Neuronal stem cell (in vitro differentiated cells): Measurements from ENCODE around the gene AP2M1.

Experiments used
- DNase-seq: peaks from one replicate; pipeline ENCODE4 v3.0.0-alpha.2; 2013; ENCODE audit warnings: low spot score
- H2AFZ ChIP-seq: one replicate; pipeline ENCODE4 v1.6.1; 2013; ENCODE audit warnings: mild to moderate bottlenecking, low read length, inconsistent platforms
- H2AK5ac ChIP-seq: 2 replicates; pipeline ENCODE4 v1.6.1; 2013; ENCODE audit warnings: low read depth, mild to moderate bottlenecking, inconsistent platforms, low read length, moderate library complexity, mixed read lengths
- H2BK120ac ChIP-seq: 2 replicates; pipeline ENCODE4 v1.6.1; 2013; ENCODE audit warnings: low read depth, mild to moderate bottlenecking, inconsistent platforms, low read length, moderate library complexity, mixed read lengths
- H2BK12ac ChIP-seq: one replicate; pipeline ENCODE4 v1.6.1; 2013; ENCODE audit warnings: low read length, inconsistent platforms
- H2BK15ac ChIP-seq: 2 replicates; pipeline ENCODE4 v1.6.1; 2013; ENCODE audit warnings: mild to moderate bottlenecking, low read length, inconsistent platforms, mixed read lengths
- H2BK5ac ChIP-seq: one replicate; pipeline ENCODE4 v1.6.1; 2013; ENCODE audit warnings: inconsistent platforms, mild to moderate bottlenecking, low read length, moderate library complexity
- H3K14ac ChIP-seq: one replicate; pipeline ENCODE4 v1.6.1; 2013; ENCODE audit warnings: low read length, inconsistent platforms
- H3K18ac ChIP-seq: 2 replicates; pipeline ENCODE4 v1.6.1; 2013; ENCODE audit warnings: low read length, inconsistent platforms
- H3K23ac ChIP-seq: 2 replicates; pipeline ENCODE4 v1.6.1; 2013; ENCODE audit warnings: low read depth, mild to moderate bottlenecking, mixed read lengths, low read length, inconsistent platforms; ENCODE audit not compliant: poor library complexity
- H3K27ac ChIP-seq: replicated peaks from 3 replicates; pipeline ENCODE4 v1.5.1; 2013; ENCODE audit warnings: low read length, inconsistent platforms
- H3K27me3 ChIP-seq, 3 experiments: 2 replicates each; pipeline ENCODE4 v1.6.1; 2013; ENCODE audit warnings: low read length in 3 of 3, mild to moderate bottlenecking in 2 of 3, inconsistent platforms in 1 of 3, low read depth in 1 of 3, mixed read lengths in 1 of 3, moderate library complexity in 1 of 3; ENCODE audit not compliant: control insufficient read depth in 3 of 3, insufficient read depth in 3 of 3
- H3K36me3 ChIP-seq, 2 donors: replicated peaks in 1 of 2; 2 replicates each; pipeline ENCODE4 v1.6.1; 2013; ENCODE audit warnings: low read length in 2 of 2; ENCODE audit not compliant: control insufficient read depth in 2 of 2, insufficient read depth in 2 of 2
- H3K4ac ChIP-seq: 2 replicates; pipeline ENCODE4 v1.6.1; 2013; ENCODE audit warnings: inconsistent platforms, mild to moderate bottlenecking, low read length, moderate library complexity
- H3K4me1 ChIP-seq, 2 donors: 1 replicate in 1 of 2; 2 replicates in 1 of 2; pipeline ENCODE4 v1.6.1; 2013; ENCODE audit warnings: low read length in 2 of 2, low read depth in 1 of 2; ENCODE audit not compliant: control insufficient read depth in 2 of 2, insufficient read depth in 1 of 2
- H3K4me2 ChIP-seq: one replicate; pipeline ENCODE4 v1.6.1; 2013; ENCODE audit warnings: mild to moderate bottlenecking, low read length, inconsistent platforms; ENCODE audit not compliant: insufficient read depth, poor library complexity, severe bottlenecking
- H3K4me3 ChIP-seq, 2 donors: 2 replicates each; pipeline ENCODE4 v1.5.1; 2013; ENCODE audit warnings: low read length in 2 of 2, mild to moderate bottlenecking in 2 of 2, inconsistent platforms in 1 of 2, moderate library complexity in 1 of 2
- H3K79me1 ChIP-seq: one replicate; pipeline ENCODE4 v1.6.1; 2013; ENCODE audit warnings: low read depth, mild to moderate bottlenecking, inconsistent platforms, low read length, moderate library complexity
- H3K9ac ChIP-seq: one replicate; pipeline ENCODE4 v1.6.1; 2013; ENCODE audit warnings: mild to moderate bottlenecking, low read depth, low read length, inconsistent platforms; ENCODE audit not compliant: poor library complexity
- H3K9me3 ChIP-seq, 2 donors: replicated peaks in 1 of 2; 2 replicates each; pipeline versions ENCODE3 to v1.6.1; 2013; ENCODE audit warnings: low read length in 2 of 2, mild to moderate bottlenecking in 2 of 2, inconsistent platforms in 1 of 2, low read depth in 1 of 2, mixed read lengths in 1 of 2, moderate library complexity in 1 of 2; ENCODE audit not compliant: control insufficient read depth in 2 of 2, insufficient read depth in 1 of 2
- H4K8ac ChIP-seq: one replicate; pipeline ENCODE4 v1.6.1; 2013; ENCODE audit warnings: low read depth, mild to moderate bottlenecking, inconsistent platforms, low read length, moderate library complexity
- H4K91ac ChIP-seq: one replicate; pipeline ENCODE4 v1.6.1; 2013; ENCODE audit warnings: low read length, low read depth, mild to moderate bottlenecking, inconsistent platforms; ENCODE audit not compliant: poor library complexity
- WGBS, 2 donors: extraction: QIAGEN DNeasy Blood & Tissue Kit; methylation state at CpG; one replicate each; pipeline ENCODE4 v1.1.7; 2013; ENCODE audit warnings: missing lambda C conversion rate in 2 of 2, mixed read lengths in 1 of 2; ENCODE audit not compliant: insufficient read length in 2 of 2, insufficient replicate concordance in 1 of 2; ENCODE audit errors: extremely low coverage in 2 of 2; 5-methylcytosine and 5-hydroxymethylcytosine counted together

The AP2M1 gene

GRCh38 chr3:184144505-184144904 lies 30.1 kb upstream of the AP2M1 start:
- Histone ChIP-seq H3K23ac (no peak overlapping the region), H3K79me1 (no peaks in the 10 kb centered on the region), H3K4me3 (no peak overlapping the region), H3K4me2 (no peak overlapping the region), H3K18ac (no peak overlapping the region), H2BK120ac (no peak overlapping the region), H3K9ac (no peak overlapping the region), H2BK5ac (no peak overlapping the region), H3K27ac (no peak overlapping the region), H3K36me3 (peaks cover 44 to 69% of the 10 kb centered on the region in 2 donors), H4K91ac (no peak overlapping the region), H3K27me3 (no peaks in the 10 kb centered on the region), H3K4me1 (no peaks in the 10 kb centered on the region), H2BK12ac (no peak overlapping the region), H4K8ac (no peak overlapping the region), H3K4ac (no peak overlapping the region), H3K9me3 (no peaks in the 10 kb centered on the region), H2AK5ac (no peak overlapping the region), H3K14ac (no peak overlapping the region), H2BK15ac (no peak overlapping the region), H2AFZ (no peak overlapping the region)
- no peak for DNase-seq
- WGBS, 2 donors = no CpG with 5 or more reads among the region's 5 CpGs

- no peak for DNase-seq
These were observed 29.5 kb upstream of the AP2M1 start for GRCh38 chr3:184145111-184145524.

GRCh38 chr3:184145751-184146270 lies 28.8 kb upstream of the AP2M1 start:
- Histone ChIP-seq H3K4me2 (no peak overlapping the region), H3K4ac (no peak overlapping the region), H4K91ac (no peak overlapping the region), H2BK5ac (no peak overlapping the region), H3K27ac (no peak overlapping the region), H2AK5ac (no peak overlapping the region), H2BK15ac (no peak overlapping the region), H2BK12ac (no peak overlapping the region), H2BK120ac (no peak overlapping the region), H3K9me3 (no peaks in the 10 kb centered on the region), H3K9ac (no peak overlapping the region), H3K79me1 (no peaks in the 10 kb centered on the region), H3K4me1 (no peaks in the 10 kb centered on the region), H4K8ac (no peak overlapping the region), H3K4me3 (no peak overlapping the region), H3K23ac (no peak overlapping the region), H2AFZ (no peak overlapping the region), H3K18ac (no peak overlapping the region), H3K27me3 (no peaks in the 10 kb centered on the region), H3K36me3 (peaks cover 37 to 57% of the 10 kb centered on the region in 2 donors), H3K14ac (no peak overlapping the region)
- no peak for DNase-seq
- no CpG with 5 or more reads among the region's 8 CpGs for whole genome bisulfite sequencing, 2 donors

More at GRCh38 chr3:184145111-184145524, 29.5 kb upstream of the AP2M1 start:
- Histone ChIP-seq H4K8ac (no peak overlapping the region), H4K91ac (no peak overlapping the region), H3K23ac (no peak overlapping the region), H3K79me1 (no peaks in the 10 kb centered on the region), H3K27me3 (no peaks in the 10 kb centered on the region), H2AK5ac (no peak overlapping the region), H3K14ac (no peak overlapping the region), H3K9me3 (no peaks in the 10 kb centered on the region), H3K4me1 (no peaks in the 10 kb centered on the region), H3K9ac (no peak overlapping the region), H3K36me3 (peaks cover 43 to 64% of the 10 kb centered on the region in 2 donors), H2BK12ac (no peak overlapping the region), H3K4ac (no peak overlapping the region), H2BK15ac (no peak overlapping the region), H2BK5ac (no peak overlapping the region), H3K4me3 (no peak overlapping the region), H3K27ac (no peak overlapping the region), H2AFZ (no peak overlapping the region), H3K4me2 (no peak overlapping the region), H2BK120ac (no peak overlapping the region), H3K18ac (no peak overlapping the region)
- WGBS, 2 donors = no CpG with 5 or more reads among the region's 4 CpGs

GRCh38 chr3:184148076-184148475 lies 26.6 kb upstream of the AP2M1 start:
- Histone ChIP-seq H3K27ac (no peak overlapping the region), H2BK120ac (no peak overlapping the region), H4K8ac (no peak overlapping the region), H2BK15ac (no peak overlapping the region), H2AFZ (no peak overlapping the region), H2BK5ac (no peak overlapping the region), H3K79me1 (no peaks in the 10 kb centered on the region), H3K14ac (no peak overlapping the region), H3K27me3 (no peaks in the 10 kb centered on the region), H3K4me2 (no peak overlapping the region), H3K9me3 (no peaks in the 10 kb centered on the region), H3K9ac (no peak overlapping the region), H3K23ac (no peak overlapping the region), H3K4me3 (no peak overlapping the region), H3K4me1 (no peaks in the 10 kb centered on the region), H2BK12ac (no peak overlapping the region), H4K91ac (no peak overlapping the region), H2AK5ac (no peak overlapping the region), H3K36me3 (peaks cover 17 to 35% of the 10 kb centered on the region in 2 donors), H3K4ac (no peak overlapping the region), H3K18ac (no peak overlapping the region)
- WGBS, 2 donors = no CpG with 5 or more reads among the region's 3 CpGs
- no peak for DNase-seq
